HG03378 (cell line): Measurements from ENCODE around the gene RAD50.
"Not testable (repeated sequence)": the region's sequence is repeated elsewhere in the genome, so short reads cannot be mapped to it uniquely, and the experiment has no call there.

Experiments used
- ATAC-seq: cut with Tn5 transposase; IDR thresholded peaks from one replicate; pipeline ENCODE4 v1.9.1; 2021; ENCODE audit warnings: mild to moderate bottlenecking, moderate library complexity; ENCODE audit not compliant: unreplicated experiment

Gene RAD50

DNA sequence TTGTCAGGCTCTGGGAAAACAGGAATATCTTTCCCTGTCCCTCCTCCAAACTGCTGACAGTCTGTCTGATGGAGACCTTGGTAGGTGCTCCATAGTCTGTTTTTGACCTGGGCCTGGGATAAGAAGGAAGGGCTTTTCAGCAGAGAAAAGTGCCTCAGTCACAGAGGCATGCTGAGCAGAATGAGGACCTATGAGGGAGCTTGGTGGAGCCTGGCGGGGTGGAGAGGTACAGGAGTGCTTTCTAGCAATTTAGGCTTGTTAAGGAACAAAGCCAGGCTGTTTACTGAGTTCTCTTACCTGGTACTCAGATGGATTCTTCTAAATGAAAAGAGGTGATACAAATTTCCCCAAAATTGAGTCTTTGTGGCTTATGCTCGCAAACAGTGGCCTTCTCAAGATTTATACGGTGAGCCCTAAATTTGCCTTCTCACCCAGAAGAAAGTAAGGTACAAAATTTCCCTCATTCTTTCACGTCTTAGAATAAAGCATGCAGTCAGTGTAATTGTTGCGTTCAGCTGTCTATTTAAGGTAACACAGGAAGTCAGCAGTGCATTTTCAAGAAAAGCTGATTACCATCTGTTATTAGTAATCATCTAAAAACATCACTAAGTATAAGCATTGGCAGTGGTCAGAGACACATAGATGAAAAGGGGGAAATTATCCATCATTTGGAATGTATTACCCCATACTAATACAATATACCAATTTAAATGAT is 72.6 kb downstream of the RAD50 start:
- peak; percentile 74 for ATAC-seq

DNA sequence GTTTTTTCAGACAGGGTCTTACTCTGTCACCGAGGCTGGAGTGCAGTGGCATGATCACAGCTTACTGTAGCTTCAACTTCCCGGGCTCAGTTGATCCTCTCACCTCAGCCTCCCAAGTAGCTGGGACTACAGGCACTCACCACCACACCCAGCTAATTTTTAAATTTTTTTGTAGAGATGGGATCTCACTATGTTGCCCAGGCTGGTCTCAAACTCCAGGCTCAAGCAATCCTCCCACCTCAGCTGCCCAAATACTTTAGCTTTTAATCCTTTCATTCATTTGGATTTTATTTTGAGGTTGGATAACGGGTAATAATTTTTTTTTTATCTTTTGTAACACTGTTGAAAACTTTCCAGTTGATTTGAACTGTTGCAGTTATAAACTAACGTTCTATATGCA is 76.8 kb downstream of the RAD50 start:
- not testable (repeated sequence) for ATAC-seq

DNA sequence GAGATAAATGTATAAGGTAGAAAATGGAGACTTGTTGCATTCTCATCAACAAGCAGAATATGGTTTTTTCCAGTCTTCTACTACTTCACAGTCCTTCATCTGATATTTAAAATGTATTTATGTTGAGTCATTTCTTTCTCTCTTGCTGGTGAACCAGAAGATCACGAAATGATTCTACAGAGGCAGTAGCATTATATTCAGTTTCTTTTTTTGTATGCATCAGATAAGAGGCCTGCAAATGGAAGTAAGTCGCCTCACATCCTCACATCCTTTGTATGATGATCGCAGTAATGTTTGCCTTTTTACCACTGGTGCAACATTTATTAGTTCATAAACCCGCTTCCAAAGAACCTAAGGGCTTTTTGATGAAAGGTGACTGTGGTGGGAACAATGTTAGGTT is 79.1 kb downstream of the RAD50 start:
- peak; percentile 62 for ATAC-seq

DNA sequence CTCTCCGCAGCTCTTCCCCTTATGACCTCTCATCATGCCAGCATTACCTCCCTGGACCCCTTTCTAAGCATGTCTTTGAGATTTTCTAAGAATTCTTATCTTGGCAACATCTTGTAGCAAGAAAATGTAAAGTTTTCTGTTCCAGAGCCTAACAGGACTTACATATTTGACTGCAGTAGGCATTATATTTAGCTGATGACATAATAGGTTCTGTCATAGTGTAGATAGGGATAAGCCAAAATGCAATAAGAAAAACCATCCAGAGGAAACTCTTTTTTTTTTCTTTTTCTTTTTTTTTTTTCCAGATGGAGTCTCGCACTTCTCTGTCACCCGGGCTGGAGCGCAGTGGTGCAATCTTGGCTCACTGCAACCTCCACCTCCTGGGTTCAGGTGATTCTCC is 80.5 kb downstream of the RAD50 start:
- no peak for ATAC-seq

DNA sequence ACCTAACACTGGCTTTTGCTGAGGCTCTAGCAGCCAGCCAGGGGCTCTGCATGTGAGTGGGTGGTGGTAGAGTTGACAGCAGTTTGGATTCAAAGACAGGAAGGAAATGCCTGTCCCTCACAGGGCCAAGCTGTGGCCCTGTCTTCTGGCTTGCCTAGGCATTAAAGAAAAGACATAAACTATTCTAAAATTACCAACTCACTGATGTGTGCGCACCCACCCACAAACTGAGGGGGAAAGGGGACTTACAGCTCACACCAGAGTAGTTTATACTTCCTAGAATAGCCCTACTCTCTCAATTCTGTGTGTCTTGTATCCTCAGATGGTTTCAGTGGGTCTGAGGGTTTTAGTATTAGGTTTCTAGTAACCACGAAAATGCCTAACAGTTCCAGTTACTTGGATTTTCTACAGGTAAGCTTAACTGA is 82.9 kb downstream of the RAD50 start:
- peak; percentile 60 for ATAC-seq

DNA sequence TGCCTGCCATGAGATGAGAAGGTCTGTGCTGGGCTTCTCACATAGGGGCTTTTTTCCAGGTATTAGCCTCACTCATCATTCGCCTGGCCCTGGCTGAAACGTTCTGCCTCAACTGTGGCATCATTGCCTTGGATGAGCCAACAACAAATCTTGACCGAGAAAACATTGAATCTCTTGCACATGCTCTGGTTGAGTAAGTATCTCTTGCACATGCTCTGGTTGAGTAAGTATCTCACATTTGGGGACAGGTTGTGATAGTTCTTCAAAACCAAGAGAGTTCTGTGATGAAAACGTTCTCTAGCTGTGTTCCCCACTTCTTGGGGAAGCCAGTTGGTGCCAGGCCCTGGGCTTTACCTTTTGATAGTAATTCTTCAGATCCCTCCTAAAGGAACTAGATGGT is 83.8 kb downstream of the RAD50 start:
- ATAC-seq, result no peak

DNA sequence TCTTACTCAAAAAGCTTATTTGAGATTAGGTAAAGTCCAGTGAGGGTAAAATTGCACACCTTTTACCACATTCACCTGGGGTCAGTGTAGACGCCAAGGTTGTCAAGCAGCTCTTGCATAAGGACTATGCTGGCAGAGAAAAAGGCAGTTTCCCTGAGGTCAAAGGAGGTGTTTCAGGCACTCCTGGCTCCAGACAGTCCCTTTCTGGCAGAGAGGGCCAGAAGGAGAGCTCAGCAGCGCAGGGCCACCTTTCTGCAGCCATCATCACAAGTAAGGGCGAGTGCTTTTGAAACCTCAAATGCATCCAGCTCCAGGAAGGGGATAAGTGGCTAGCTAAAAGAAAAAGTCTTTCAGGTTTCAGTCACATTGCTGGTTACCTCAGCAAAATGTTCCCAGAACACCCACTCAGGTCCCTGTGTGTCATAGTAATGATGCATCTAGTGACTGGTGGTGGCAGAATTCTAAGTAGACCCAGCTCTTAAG is 84.5 kb downstream of the RAD50 start:
- peak; percentile 40 for ATAC-seq

DNA sequence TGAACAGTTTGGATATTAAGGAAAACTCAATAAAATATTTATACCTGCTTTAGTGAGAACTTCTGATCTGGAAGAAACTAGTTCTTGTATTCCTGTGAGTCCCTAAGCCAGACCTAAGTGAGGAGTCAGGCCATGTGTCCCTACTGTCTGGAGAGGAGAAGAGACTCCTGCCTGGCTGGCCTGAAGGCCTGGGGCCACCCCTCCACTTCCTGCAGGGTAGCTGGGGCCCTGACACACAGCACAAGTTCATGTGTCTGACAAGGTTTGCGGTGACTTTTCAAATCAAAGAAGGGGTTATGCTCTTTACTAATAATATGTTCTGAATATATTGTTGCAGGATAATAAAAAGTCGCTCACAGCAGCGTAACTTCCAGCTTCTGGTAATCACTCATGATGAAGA is 85.1 kb downstream of the RAD50 start:
- ATAC-seq, result no peak

DNA sequence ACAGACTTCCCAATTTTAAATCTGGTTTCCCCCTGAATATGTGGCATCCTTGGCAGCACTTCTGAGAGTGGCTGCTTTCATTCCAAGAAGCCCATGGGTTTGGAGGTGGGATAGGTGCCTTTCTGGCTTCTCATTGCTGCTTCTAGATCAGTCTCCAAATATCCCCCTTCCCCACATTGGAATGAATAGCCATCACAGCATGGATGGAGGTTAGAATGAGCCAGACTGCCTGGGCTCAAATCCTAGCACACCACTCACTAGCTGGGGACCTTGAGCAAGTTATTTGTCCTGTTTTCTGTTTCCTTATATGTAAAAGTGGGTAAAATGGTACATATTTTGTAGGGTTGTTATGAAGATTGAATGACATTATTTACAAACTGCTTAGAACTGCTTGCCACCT is 87.4 kb downstream of the RAD50 start:
- no peak for ATAC-seq

DNA sequence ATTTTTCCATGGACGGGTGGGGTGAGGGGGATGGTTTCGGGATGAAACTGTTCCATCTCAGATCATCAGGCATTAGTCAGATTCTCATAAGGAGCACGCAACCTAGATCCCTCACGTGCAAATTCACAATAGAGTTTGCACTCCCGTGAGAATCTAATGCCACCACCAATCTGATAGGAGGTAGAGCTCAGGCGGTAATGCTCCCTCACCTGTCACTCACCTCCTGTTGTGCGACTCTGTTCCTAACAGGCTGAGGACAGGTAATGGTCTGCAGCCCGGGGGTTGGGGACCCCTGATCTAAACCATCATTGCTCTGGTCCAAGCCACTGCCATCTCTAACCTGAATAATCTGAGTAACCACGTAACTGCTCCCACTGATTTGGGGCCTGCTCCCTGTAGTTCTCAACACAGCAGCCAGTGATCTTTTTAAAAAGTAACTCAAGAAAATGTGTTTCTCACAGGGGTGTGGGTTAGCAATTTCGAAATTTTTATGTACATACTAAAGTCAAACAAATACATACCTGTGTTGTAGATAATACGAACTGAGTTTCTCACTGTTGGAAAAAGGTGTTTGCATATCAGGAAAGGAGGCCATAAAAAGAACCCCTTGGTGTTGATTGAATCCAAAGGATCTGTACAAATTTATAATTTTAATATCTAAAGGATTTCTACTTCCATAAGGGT is 89.9 kb downstream of the RAD50 start:
- no peak for ATAC-seq

DNA sequence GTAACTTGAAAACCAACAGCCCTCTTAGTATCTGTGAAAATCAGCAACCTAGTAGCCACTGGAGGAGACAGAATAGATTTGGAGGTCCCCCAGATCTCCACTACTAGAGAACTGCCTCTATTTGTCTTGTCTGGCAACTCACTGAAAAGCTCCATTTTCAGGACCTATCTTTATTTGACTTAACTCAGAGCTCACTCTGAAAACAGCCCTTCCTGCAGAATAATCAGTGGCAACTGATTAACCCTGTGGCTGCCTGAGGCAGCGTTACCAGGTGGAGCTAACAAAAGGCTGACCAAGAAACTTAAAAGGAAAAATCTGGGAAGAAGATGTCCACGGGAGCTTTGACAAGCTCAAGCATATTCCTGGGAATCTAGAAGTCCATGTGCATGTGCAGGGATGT is 90.7 kb downstream of the RAD50 start:
- ATAC-seq, result no peak

DNA sequence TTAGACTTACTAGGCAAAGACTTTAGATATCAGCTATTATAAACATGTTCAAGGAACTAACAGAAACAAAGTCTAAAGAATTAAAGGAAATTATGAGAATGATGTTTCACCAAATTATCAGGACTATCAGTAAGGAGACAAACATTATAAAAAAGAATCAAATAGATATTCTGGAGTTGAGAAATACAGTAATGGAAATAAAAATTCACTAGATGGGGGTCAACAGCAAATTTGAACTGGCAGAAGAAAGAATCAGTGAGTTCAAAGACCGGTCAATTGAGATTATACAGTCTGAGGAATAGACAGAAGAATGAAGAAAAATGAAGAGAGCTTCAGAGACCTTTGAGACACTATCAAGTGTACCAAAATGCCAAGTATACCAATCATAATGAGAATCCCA is 91.6 kb downstream of the RAD50 start:
- no peak for ATAC-seq

DNA sequence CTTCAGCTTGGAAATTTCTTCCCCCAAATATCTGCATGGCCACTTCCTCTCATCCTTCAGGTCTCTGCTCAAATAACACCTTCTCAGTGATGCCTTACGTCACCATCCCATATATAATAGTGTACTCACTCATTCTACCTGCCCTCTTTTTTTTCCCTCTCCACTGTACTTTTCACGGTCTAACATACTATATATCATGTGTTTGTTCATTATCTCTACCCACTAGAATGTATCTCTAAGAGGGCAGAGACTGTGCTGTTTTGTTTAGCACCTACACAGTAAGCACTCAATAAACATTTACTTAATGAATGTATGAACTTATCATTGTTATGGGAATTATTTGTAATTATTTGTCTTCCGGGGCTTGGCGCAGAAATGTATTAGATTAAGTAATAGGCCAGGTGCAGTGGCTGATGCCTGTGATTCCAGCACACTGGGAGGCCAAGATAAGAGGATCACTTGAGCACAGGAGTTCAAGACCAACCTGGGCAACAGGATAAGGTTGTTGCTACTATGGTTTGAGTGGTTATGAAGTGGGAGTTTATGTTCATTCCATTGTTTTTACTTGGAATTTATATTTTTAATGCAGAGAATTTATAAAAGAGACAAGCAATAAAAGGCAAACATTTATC is 95.2 kb downstream of the RAD50 start:
- no peak for ATAC-seq

DNA sequence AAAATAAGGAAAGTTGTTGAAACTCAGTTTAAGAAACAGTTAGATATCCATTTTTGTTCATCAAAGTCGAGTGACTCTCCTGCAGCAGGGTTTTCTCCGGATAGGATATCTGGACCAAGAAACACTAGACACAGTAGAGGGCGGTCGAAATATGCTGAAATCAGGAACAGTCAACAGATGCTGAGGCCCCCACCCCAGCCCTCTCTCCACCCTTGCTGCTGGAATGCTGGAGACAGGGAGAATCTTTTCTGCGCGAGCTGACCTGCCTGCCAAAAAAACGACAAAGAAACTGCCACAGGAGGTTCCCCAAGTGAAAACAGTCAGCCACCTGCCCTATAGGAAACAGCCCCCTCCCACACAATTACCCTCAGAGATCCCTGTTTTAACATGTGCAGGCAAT is 96.9 kb downstream of the RAD50 start:
- ATAC-seq, result no peak

DNA sequence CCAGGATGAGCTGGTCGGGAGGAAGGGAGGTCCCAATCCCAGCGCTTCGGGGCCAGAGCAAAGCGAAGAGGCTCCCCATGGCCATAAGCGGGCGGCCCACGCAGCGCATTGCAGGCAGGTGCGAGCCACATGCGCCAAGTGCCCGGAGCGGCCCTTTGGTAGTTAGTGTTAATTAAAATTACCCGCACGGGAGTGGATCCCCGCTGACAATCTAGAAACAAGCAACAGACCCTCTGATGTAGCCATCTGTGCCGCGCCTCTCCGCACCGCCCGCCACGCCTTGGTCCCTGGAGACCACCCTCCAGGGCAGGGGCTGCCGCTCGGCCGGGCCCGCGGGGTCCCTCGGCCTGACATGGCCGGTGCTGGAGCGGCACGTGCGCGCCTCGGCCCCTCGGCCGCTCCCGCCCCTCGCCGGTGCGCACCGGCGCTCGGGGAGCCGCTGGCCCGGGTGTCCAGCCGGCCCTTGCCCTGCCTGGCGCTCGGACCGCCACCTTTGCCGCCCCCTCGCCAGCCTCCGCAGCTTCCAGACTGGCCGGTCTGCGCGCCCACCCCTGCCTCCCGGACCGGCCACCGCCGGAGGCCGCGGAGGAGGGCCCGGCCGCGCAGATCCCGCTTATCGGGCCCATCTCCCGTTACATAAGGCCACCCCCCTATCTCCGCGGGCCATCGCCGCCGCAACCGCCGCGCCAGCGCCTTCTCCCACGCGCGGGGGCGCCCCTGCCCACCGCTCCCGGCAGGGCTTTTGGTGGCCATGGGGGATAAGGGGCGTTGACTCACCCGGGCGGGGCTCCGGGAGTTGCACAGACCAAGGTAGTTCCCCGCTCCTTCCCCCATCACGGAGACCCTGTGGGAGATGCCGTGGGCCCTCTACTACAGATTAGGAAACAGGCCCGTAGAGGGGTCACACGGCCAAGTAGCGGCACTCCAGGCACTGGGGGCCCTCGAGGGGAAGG is 99.3 kb downstream of the RAD50 start:
- no peak for ATAC-seq

DNA sequence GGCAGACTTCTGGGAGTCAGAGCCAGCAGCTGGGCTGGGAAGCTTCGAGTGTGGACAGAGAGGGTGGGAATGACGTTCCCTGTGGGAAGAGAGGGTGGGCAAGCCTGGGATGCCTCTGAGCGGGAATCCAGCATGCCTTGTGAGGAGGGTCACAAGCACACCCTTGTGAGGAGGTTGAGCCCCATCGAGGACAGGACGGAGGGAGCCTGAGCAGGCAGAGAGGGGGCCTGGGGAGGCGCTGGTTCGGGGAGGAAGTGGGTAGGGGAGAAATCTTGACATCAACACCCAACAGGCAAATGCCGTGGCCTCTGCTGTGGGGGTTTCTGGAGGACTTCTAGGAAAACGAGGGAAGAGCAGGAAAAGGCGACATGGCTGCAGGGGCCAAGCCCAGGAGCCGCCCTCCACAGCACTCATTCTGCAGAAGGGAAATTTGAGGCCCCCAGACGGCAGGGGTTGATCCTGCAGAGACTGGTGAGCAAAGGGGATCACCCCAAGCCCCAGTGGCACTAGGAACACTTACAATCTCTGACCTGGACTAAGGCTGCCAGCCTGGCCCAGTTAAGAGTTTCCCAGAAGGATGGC is 100.1 kb downstream of the RAD50 start:
- no peak for ATAC-seq

DNA sequence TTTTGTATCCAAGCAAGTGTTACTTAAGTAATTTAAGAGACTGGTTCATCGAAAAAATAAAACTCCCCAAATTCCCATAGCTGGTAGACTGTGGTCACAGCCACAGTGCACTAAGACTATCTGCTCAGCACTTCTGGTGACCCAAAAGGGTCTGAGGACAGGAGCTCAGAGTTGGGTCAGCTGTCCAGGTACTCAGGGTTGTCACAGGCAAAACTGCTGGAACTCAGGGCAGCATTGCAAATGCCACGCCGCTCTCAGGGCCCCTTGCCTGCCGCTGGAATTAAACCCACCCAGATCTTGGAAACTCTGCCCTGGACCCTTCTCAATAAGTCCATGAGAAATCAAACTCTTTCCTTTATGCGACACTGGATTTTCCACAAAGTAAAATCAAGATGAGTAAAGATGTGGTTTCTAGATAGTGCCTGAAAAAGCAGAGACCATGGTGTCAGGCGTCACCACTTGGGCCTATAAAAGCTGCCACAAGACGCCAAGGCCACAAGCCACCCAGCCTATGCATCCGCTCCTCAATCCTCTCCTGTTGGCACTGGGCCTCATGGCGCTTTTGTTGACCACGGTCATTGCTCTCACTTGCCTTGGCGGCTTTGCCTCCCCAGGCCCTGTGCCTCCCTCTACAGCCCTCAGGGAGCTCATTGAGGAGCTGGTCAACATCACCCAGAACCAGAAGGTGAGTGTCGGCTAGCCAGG is 101.1 kb downstream of the RAD50 start, which contains the start of gene IL13:
TSS of gene IL13 (plus strand) at position 498 of the 705 bp plus-strand sequence. CDS start at position 512, 14 bp downstream.
- no peak for ATAC-seq

DNA sequence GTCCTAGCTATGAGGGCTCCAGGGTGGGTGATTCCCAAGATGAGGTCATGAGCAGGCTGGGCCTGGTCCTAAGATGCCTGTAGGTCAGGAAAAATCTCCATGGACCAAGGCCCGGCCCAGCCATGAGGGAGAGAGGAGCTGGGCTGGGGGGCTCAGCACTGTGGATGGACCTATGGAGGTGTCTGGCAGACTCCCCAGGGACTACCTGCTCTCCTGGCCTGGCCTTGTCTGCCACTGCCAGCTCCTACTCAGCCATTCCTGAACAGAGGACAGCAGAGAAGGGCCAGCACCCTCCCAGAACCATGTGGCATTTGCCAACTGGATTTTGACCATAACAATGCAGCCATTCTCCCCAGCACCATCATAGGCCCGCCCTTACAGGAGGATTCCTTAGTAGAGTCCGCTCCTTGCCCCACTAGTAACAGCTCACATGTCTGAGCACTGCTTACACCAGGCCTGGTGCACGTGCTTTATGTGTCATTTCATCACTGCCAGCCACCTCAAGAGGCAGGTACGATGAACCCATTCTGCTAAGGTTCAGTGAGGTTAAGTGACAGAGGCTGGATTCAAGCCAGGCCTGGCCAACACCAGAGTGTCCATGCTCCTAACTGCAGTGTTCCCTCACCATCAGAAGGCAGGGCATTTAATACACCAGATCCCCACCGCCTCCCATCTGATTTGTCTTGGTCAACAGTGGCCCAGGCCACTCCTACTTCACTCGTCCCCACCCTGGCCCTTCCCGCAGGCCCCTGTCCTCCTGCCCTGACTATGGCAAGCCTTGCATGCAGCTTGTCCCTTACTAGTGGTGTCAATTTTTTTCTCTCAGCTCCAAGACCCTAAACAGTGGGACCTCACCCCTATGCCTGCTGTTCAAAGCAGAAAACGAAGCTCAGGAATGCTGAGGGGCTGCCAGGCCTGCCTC is 101.9 kb downstream of the RAD50 start:
- ATAC-seq, result no peak
